SK-N-MC (cell line): ENCODE results near the gene P2RY12.

Experiments used
- EZH2 ChIP-seq: fragments of 200-600 bp; sonication (generic); IDR thresholded peaks from one replicate; pipeline ENCODE4 v1.6.1; 2017; ENCODE audit warnings: antibody characterized with exemption
- FOXP2 ChIP-seq: optimal IDR thresholded peaks from 2 replicates; pipeline ENCODE3; 2011; ENCODE audit warnings: mild to moderate bottlenecking, moderate library complexity; ENCODE audit not compliant: insufficient read depth; ENCODE audit errors: extremely low read length, control extremely low read depth
- POLR2AphosphoS5 ChIP-seq: IDR thresholded peaks from 2 replicates; pipeline ENCODE4 v1.6.1; 2012; ENCODE audit warnings: mild to moderate bottlenecking, low read depth, low read length, borderline replicate concordance

DNA sequence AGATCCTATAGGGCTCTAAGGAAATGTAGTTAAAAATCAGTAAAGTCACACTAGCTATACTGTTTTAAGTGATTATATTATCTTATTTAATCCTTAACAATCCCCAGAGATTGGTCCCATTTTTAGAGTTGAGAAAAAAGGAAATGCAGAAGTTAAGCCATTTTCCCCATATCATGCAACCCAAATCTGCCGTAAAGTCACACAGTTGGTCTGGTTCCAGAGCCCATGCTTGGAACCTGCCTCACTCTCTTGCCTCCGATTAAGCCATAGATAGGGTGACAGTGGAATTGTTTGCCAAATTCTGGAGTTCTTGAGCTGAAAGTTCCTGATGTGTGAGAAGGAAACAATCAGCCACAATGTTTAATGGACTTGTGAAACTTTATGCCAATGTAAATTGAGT lies 52.9 kb downstream of the P2RY12 start:
- no peak for TF ChIP-seq EZH2
- TF ChIP-seq POLR2AphosphoS5, result no peak
- TF ChIP-seq FOXP2, result no peak
